Measurements from ENCODE around the gene GLB1L. TPM values are rescaled to one million over a fixed set of nuclear protein-coding genes. Genes with fewer than 3 reads are reported as not detected.

GLB1L gene
- polyA plus RNA-seq, 1 donor (not counting 4 experiments of a cell fraction or from before 2014, with no cell fraction given) = 5.2 TPM

- TF ChIP-seq EZH2 (IDR thresholded peaks at IDR 0.05; ENCODE audit: low read length) = no peak
- TF ChIP-seq CTCF (optimal IDR thresholded peaks at IDR 0.05 in 1 of 3, IDR thresholded peaks at IDR 0.05 in 1 of 3, conservative IDR thresholded peaks at IDR 0.05 in 1 of 3; ENCODE audit: extremely low read depth in 1 of 3, insufficient read depth in 2 of 3, low read length in 3 of 3) = no peak
- no peak overlapping the region for H3K4me3 ChIP-seq (ENCODE audit: control insufficient read depth in 2 of 3, extremely low read depth in 1 of 3, insufficient read depth in 2 of 3, low read depth in 1 of 3, low read length in 3 of 3)
- DNase-seq (ENCODE audit: low read depth, low spot score) (no peak), FAIRE-seq (no peak)
- peaks cover 38 to 44% of the 10 kb centered on the region in 2 experiments for H3K36me3 ChIP-seq (ENCODE audit: control insufficient read depth in 2 of 2, extremely low read depth in 1 of 2, insufficient read depth in 2 of 2, low read length in 2 of 2)
- no peak overlapping the region for H2AFZ ChIP-seq (ENCODE audit: control insufficient read depth, low read length)
- peaks cover 3% of the 10 kb centered on the region for H3K9me1 ChIP-seq (ENCODE audit: control insufficient read depth, extremely low read depth, insufficient read depth, low read length)
- H4K20me1 ChIP-seq (ENCODE audit: control insufficient read depth, extremely low read depth, insufficient read depth, low read length) = no peaks in the 10 kb centered on the region
- no peak overlapping the region for H3K9ac ChIP-seq (ENCODE audit: control insufficient read depth, extremely low read depth, insufficient read depth, low read length)
- no peak overlapping the region for H3K4me2 ChIP-seq (ENCODE audit: control insufficient read depth, extremely low read depth, insufficient read depth, low read depth, low read length)
- H3K79me2 ChIP-seq (ENCODE audit: control insufficient read depth, insufficient read depth, low read length) = peaks cover 24% of the 10 kb centered on the region
- H3K9me3 ChIP-seq (ENCODE audit: control insufficient read depth, low read depth, low read length) = no peaks in the 10 kb centered on the region
- dilution Hi-C loops (cut with MboI; ENCODE audit: extremely low pct_ligation_motif_present, low sequenced_read_pairs) = no loop called here
- H3K4me1 ChIP-seq (ENCODE audit: control insufficient read depth, extremely low read depth, insufficient read depth, low read length) = peaks cover 16% of the 10 kb centered on the region
- no peaks in the 10 kb centered on the region for H3K27me3 ChIP-seq (ENCODE audit: control insufficient read depth, extremely low read depth, insufficient read depth, low read length)
- no peak overlapping the region for H3K27ac ChIP-seq (ENCODE audit: control insufficient read depth, insufficient read depth, low read length)
Measured at GRCh38 chr2:219223831-219224610, 21.2 kb downstream of the GLB1L start.

GRCh38 chr2:219221957-219222518 lies 23.2 kb downstream of the GLB1L start:
- no peak overlapping the region for H2AFZ ChIP-seq (ENCODE audit: control insufficient read depth, low read length)
- H3K9me1 ChIP-seq (ENCODE audit: control insufficient read depth, extremely low read depth, insufficient read depth, low read length) = no peaks in the 10 kb centered on the region
- peaks cover 18% of the 10 kb centered on the region for H3K4me1 ChIP-seq (ENCODE audit: control insufficient read depth, extremely low read depth, insufficient read depth, low read length)
- H3K9me3 ChIP-seq (ENCODE audit: control insufficient read depth, low read depth, low read length) = no peaks in the 10 kb centered on the region
- dilution Hi-C loops (cut with MboI; ENCODE audit: extremely low pct_ligation_motif_present, low sequenced_read_pairs) = no loop called here
- no peak overlapping the region for H3K27ac ChIP-seq (ENCODE audit: control insufficient read depth, insufficient read depth, low read length)
- H3K4me3 ChIP-seq (ENCODE audit: control insufficient read depth in 2 of 3, extremely low read depth in 1 of 3, insufficient read depth in 2 of 3, low read depth in 1 of 3, low read length in 3 of 3) = no peak overlapping the region
- TF ChIP-seq CTCF (optimal IDR thresholded peaks at IDR 0.05 in 1 of 3, IDR thresholded peaks at IDR 0.05 in 1 of 3, conservative IDR thresholded peaks at IDR 0.05 in 1 of 3; ENCODE audit: extremely low read depth in 1 of 3, insufficient read depth in 2 of 3, low read length in 3 of 3) = no peak
- TF ChIP-seq EZH2 (IDR thresholded peaks at IDR 0.05; ENCODE audit: low read length) = no peak
- H3K4me2 ChIP-seq (ENCODE audit: control insufficient read depth, extremely low read depth, insufficient read depth, low read depth, low read length) = no peak overlapping the region
- no peaks in the 10 kb centered on the region for H3K27me3 ChIP-seq (ENCODE audit: control insufficient read depth, extremely low read depth, insufficient read depth, low read length)
- no peak overlapping the region for H3K9ac ChIP-seq (ENCODE audit: control insufficient read depth, extremely low read depth, insufficient read depth, low read length)
- no peak for DNase-seq (ENCODE audit: low read depth, low spot score)
- H4K20me1 ChIP-seq (ENCODE audit: control insufficient read depth, extremely low read depth, insufficient read depth, low read length) = no peaks in the 10 kb centered on the region
- peaks cover 4% of the 10 kb centered on the region for H3K79me2 ChIP-seq (ENCODE audit: control insufficient read depth, insufficient read depth, low read length)
- FAIRE-seq = no peak
- H3K36me3 ChIP-seq (ENCODE audit: control insufficient read depth in 2 of 2, extremely low read depth in 1 of 2, insufficient read depth in 2 of 2, low read length in 2 of 2) = peaks cover 37 to 44% of the 10 kb centered on the region in 2 experiments
